Measurements from ENCODE around the gene OR8B8.
A peak's percentile ranks its signal among the peaks of the same experiment; 100 is the strongest.
"Not testable (repeated sequence)": the region's sequence is repeated elsewhere in the genome, so short reads cannot be mapped to it uniquely, and the experiment has no call there.

Gene OR8B8, protein sequence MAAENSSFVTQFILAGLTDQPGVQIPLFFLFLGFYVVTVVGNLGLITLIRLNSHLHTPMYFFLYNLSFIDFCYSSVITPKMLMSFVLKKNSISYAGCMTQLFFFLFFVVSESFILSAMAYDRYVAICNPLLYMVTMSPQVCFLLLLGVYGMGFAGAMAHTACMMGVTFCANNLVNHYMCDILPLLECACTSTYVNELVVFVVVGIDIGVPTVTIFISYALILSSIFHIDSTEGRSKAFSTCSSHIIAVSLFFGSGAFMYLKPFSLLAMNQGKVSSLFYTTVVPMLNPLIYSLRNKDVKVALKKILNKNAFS

DNA sequence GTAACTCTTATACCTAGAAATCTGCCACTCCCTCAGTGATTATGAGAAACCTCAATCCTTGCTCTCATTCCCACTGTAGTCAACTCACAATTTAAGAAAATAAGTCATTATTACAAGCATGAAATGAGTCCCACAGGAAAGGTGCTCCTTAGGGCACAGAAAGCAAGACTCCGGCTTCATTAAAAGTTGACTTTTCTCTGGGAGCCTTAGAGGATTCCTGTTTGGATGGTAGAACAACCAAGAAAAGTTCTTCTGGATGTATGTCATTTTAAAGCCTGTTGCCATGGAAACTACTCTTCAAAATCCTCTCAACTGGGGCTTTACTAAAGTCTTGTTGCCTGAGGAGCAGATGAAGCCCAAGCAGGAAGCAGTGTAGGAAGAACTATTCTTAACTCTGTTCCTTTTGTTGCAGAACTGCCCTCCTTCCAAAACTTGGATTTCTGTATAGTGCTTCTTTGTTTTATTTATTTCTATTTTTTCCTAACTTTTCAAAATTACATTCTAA is at the start of gene OR8B8:
OR8B8 (minus strand) TSS at position 51 of the 505 bp plus-strand sequence. CDS start 4,611 bp downstream, outside the sequence.
- DNase-seq, result no peak

DNA sequence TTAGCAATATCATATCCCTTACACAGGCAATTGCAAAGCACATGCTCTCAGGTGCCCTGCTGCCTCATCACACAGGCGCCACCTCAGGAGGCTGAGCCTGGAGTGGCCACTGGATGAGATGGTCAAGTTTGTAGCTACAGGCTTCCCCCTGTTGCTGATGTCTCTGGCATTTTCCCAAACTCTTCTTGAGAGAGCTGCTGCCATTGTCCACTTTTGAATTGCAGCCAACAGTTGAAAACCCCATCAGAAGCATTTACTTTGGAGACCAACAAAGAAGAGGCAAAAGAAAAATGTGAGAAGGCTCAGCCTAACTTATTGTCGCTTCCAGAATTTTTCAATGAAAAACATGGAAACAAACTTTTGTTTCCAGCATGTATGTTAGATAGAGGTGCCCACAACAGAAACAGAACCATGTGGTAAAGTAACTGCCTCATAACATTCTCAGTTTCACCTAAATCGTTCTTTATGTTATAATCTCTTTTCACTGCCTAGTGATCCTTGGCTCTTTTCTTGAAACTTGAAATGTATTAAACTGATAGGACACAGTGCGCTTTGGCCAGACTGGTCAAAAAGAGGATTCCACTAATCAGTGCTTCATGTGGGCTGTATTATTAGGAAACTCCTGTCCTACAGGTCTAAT is 47.6 kb upstream of the OR8B8 start:
- DNase-seq, result no peak

DNA sequence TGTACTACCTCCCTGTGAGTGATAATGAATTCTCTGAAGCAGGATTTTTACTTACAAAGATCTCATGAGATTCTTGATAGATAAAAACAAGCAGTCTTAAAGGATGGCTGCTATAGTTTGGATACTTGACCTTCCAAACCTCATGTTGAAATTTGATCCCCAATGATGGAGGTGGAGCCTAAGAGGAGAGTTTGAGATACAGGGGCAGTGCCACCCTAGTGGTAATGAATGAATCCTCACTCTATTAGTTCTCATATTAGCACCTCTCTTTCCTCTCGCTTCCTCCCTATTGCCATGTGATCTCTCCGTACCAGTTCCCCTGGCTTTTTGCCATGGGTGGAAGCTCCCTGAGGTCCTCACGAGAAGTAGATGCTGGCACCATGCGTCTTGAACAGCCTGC is 37.9 kb upstream of the OR8B8 start:
- peak; percentile 15 for DNase-seq

DNA sequence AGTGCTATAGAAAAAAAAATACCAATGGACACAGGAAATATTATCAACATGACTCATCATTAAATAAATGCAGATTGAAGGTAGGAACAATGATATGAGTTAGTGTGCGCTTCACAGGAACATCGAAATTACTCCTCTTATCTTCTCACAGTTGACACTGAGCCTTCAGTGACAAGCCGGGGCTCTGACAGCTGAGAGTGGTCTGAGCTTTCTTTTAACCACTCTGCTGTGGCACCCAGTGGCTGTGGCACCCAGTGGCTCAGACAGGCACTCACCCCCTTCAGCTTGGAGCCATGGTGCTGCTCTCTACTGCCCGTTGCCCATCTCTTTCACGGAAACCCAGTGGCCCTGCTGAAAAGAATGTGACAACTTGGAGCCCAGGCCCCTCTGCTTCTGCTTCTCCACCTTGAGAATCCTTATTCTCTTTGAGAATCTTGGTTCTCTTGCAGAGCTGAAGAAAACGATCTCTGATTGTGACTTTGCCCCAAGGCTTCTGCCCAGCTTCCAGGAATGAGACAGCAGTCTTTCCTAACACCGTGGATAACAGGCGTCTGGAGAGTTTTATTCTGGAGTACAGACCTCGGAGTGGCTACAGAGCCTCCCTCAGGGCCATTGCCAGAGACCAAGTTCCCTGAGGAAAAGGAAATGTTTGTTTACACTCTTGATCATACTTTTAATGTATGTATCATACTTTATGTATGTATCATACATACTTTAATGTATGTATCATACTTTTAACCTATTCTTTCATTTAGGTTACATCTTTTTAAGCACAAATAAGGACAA is 37.1 kb upstream of the OR8B8 start:
- peak; percentile 53 for DNase-seq

DNA sequence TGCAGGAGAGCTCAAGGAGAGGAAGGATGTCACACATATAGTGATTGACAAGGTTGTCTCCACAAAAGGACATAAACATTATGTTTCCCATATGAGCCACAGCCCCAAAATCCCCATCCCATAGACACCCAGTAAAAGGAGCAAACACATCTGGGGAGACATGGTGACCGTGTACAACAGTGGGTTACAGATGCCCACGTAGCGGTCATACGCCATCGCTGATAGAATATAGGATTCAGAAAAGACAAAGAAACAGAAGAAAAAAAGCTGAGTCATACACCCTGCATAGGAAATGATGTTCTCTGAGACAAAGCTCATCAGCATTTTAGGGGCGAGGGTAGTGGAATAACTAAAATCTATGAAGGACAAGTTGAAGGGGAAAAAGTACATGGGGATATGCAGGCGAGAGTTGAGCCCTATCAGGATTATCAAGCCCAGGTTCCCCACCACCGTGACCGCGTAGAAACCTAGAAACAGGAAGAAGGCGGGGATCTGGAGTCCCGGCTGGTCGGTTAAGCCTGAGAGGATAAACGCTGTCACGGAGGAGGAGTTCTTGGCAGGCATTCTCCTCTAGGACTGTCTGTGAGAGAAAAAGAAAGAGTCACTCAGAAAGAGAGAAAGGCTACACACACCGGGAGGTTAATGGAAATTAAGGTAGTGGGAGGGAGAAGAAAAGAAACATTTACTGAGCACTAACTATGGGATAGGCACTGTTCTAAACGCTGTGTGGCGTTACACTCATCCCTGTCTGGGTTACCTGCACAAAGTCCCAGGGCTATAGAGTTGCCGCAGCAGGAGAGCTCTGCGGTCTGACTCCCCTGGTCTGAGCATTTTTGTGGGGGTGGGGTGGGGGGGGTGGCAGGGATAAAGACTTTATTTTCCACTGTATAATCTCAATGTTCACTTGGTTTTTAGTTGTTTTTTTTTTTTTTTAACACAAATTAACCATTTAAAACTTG is 36.1 kb upstream of the OR8B8 start:
- DNase-seq, result peak; percentile 83

DNA sequence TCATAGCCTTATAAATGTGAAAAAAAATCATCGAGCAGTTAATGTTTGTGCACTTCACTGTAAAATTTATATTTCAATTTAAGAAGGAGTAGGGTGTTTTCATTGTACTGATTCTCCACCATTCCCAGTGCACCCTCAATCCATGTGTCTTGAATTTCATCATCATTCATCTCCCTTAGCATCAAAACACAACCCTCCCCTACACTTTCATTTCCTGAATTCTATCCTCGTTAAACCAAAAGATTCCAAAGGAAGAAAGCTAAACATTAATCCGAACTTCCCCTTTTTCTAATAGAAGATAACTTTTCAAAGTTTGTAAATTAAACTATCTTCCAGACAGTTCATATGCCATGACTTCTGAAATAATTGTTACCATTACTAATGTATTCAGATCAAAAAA is 34.1 kb upstream of the OR8B8 start:
- DNase-seq, result no peak

DNA sequence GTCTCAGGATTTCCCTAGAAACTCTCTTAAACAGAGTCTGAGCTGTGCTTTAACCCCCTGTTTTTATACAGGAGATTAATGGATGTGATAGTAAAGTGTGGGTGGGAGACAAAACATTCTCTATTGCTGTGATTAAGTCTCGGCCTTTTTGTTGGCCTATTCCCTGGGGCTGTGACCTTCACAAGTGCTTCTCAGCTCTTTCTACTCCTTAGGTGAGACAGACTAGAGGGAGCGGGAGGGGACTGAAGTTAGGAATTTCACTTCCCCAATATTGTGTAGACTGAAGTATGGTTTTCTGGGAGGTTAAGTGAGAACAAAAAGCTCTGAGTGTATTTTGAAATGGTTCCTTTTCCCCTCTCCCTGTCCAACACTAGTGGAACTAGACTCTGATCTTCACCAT is 29.8 kb upstream of the OR8B8 start:
- DNase-seq, result no peak

DNA sequence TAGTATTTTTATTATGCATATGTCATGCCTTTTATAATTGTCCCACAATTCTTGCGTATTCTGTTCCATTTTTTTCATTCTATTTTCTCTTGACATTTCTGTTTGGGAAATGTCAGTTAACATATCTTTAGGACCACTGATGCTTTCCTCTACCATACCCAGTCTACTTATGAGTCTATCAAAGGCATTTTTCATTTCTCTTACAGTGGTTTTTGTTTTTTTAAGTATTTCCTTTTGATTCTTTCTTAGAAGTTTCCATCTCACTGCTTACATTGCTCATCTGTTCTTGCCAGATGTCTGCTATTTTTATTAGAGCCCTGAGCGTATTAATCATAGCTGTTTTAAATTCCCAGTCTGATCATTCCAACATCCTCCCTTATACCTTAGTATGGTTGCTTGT is 29.3 kb upstream of the OR8B8 start:
- DNase-seq, result no peak

DNA sequence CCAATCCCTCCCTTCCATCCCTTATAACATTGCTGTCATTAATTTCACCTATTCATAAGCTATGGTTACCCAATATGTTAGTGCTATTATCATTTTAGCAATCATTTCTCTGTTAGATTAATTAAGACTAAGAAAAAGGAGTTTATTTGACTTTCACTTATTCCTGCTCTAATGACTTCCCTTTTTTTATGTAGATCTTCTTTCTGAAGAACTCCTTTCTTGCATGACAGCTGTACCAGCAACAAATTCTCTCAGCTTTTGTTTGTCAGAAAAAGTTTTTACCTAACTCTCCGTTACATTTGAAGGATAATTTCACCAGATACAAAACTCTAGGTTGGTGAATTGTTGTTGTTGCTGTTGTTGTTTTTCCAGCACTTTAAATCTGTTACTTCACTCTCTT is 28.6 kb upstream of the OR8B8 start:
- DNase-seq, result peak; percentile 8

DNA sequence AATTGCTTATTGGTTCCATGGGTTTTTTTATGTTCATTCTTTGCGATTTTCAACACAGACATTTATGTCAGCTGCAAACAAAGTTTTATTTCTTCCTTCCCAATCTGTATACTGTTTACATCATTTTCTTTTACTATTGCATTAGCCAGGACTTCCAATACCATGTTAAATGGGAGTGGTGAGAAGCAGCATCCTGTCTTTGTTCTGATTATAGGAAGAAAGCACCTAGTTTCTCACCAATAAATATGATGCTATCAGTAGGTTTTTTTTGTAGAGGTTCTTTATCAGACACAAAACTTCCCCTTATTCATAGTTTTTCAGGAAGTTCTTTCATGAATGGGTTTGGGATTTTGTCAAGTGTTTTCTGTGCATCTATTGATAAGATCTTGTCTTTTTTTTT is 28.0 kb upstream of the OR8B8 start:
- peak; percentile 13 for DNase-seq

DNA sequence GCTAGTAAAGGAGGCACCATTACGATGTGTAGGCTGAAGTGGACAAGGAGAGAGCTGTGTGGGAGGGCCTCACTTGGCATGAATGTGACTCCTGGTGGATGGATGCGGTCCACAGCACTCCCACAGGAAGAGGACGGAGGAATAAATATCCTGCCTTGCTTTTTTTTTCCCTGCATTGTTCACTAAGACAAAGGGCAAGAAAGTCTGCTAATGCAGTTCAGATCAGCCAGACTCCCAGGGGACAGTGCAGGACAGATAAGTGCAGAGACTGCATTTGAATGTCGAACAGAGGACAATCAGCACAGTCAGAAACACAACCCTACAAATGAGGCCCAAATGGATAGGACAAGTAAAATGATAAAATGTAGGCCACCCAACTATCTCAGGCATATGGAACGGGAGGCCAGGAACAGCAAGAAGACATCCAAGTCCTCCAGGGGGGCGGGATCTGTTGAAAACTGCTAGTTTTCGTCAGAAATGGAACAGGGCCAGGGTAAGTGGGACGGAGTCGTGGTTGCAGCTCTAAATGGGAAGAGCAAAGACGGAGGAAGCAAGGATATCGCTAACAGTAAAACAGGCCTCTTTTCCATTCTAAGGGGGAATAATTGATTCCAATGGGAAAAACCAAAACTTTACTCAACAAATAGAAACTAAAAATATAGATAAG is 25.2 kb upstream of the OR8B8 start:
- DNase-seq, result no peak

DNA sequence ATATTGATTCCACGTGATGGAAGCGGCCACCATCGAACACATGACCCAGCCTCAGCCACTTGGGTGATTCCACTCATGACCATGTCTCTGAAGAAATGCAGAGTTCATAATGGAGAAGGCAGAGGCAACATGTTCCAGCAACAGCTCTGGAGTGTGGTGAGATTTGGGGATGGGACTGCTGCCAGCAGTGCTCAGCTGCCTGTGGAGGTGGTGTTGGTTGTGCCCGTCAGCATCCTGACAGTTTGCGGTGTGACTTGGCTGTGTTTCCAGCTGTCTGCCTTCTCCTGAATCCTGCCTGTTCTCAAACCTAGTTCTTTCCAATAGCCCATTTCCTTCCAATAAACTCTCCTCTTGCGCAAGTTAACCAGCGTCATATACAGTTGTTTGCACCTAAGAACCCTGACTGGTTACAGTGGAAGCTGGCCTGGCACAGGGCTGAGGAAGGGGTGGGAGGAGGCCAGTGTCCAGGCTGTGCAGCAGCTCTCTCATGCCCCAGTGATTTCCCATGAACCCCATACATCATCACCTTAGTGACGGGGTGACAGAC is 22.0 kb upstream of the OR8B8 start:
- no peak for DNase-seq

DNA sequence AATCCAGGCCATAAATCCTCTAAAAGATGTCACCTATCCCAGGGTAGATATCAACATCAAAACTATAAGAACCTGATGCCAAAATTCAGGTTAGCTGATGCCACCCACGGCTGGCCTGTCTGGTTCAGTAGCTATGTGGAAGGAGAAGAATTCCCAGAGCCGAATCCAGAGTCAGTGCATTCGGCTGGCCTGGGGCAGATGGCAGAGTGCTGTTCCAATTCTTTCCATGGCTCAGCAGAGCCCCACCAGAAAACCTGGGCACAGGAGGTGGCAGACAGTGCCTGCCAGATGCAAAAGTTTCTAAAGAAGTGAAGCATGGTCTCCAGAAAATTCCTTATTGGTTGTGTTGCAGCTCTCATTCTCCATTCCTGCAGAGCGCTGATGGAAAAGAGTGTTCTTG is 19.9 kb upstream of the OR8B8 start:
- DNase-seq, result no peak

DNA sequence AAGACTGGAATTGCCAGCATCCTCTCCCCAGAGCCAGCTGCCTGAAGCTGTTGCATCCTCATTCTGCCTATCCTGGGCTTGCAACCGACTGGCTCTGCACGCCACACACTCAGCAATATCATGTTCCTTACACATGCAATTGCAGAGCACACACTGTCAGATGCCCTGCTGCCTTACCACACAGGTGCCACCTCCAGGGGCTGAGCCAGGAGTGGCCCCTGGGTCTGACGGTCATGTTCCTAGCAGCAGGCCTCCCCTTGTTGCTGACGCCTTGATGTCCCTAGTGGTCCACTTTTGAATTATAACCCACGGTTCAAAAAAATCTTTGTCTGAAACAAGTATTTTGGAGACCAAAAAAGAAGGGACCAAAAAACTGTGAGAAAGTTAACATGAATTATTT is 18.5 kb upstream of the OR8B8 start:
- no peak for DNase-seq

DNA sequence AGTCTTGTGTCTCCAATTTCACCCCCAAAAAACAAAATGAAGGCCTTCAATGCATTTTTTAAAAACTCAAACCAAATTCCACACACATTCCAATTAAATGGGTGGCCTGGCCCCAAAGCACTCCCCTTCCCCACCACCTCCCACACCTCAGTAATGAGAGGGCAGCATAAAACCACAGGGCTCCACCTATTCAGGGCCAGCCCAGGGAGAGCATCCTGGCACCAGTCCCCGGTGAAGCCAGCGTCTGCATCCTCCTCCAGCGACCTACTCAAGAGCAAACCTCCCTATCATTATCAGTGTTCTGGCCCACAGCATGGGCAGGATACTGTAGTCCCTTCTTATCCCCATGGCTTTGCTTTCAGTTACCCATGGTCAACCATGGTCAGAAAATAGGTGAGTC is 17.8 kb upstream of the OR8B8 start:
- DNase-seq, result no peak

DNA sequence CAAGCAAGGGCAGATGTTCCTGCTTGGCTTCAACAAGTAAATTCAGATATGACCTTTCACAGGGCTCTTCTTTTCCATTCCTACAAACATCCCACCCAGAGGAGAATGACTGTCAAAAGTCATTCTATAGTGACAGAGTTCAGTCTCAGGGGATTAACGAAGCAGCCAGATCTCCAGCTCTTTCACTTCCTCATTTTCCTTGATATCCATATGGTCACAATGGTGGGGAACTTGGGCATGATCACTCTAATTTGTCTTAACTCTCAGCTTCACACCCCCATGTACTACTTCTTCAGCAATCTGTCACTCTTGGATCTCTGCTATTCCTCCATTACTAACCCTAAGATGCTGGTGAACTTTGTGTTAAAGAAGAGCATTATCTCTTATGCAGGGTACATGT is 15.0 kb upstream of the OR8B8 start:
- no peak for DNase-seq

DNA sequence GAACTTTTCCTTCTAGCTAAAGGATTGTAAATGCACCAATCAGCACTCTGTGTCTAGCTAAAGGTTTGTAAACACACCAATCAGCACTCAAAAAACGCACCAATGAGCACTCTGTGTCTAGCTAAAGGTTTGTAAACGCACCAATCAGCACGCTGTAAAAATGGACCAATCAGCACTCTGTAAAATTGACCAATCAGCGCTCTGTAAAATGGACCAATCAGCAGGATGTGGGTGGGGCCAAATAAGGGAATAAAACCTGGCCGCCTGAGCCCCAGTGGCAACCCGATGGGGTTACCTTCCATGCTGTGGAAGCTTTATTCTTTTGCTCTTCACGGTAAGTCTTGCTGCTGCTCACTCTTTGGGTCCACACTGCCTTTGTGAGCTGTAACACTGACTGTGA is 13.9 kb upstream of the OR8B8 start:
- not testable (repeated sequence) for DNase-seq

DNA sequence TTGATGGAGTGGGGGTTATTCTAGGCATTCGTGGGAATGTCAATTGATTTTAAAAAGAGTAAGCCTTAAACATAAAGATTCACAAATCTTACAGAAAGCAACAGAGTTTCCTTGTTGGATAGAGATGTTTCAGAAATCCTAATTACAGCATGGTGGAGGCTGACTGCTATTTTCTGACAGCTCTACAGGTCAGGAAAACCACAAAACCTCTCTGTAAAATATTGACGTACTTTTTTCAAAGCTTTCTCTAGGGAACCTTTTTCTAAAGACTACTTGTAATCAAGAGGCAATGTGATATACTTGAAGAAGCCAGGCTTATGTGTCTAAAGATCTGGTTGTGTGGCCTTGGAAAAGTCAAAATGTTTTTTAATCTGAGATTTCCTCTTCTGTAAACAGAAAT is 9.1 kb upstream of the OR8B8 start:
- DNase-seq, result no peak

DNA sequence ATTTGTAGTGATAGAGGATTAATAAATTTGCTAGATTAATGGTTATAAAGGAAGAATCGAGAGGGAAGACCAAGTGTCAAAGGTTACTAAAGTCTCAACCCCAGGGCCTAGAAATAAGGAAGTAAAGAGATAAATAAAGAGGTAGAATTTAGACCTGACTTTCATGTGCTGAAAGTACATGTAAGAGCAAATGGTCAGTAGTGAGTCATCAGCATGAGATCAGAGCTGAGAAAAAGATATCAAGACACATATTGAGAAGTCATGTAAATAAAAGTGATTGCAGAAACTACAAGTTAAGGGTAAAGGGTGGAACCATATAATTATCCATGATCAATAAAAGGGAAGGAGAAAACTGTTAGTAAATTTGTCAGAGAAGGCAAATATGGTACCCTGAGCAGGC is 1.4 kb upstream of the OR8B8 start:
- DNase-seq, result no peak

DNA sequence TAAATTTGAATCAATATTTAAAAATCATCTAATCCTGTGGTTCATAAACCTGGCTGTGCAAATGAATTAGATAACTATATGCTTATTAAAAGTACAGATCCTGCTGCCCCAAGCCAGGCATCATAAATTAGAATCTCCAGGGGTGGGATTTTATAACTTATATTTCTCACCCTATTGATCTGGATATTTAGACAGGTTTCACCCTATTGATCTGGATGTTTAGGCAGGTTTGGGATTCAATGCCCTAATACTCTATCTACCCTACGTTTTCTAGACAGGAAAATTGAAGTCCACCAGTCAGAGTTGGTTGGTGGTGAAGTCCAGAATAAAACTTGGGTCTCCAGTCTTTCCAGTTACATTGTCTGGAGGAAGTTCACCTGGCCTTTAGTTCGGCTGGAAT is 2.6 kb downstream of the OR8B8 start:
- no peak for DNase-seq

DNA sequence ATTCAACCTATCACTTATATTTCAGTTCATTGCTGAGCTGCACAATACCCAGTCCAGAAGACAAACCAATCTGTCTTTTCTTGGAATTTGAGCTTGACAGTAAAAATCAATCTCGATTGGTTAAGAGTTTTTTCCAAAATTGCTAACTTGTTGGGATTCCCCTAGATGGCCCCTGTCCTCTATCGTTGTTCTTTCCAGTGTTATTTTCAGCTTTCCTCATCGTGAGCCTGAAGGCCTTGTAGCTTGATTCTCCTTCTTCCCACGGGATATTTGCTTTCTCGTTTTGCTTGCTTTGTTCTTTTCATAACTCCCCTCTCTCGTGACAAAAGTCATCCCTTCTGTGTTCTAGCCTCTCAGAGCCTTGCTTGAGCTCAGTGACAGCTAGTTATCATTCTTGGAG is 3.1 kb downstream of the OR8B8 start:
- no peak for DNase-seq

DNA sequence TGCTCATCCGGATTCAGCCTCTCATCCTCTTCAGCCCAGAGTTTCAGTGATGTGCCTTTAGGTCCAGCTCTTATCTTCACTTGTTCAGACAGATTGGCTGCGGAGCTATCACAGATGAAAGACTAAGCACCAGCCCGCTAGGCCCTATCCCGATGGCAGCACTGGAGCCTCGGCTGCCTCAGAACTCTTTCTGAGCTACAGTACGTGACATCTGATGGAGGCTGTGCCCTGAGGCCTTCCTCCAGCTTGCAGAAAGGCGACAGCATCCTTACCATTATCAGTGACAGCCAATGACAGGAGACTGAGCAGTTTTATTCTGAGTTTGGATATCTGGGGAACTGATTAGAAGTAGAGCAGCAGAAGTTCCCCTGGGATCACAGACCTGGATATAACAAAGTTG is 4.0 kb downstream of the OR8B8 start:
- no peak for DNase-seq

All from hematopoietic multipotent progenitor cell treated with erythropoietin and hydrocortisone succinate and interleukin-3 and kit ligand, for 4 days (in vitro differentiated cells).